T47D (cell line): ENCODE data around the gene NDUFS6.

Experiments
- DNase-seq, 2 experiments: peaks; one replicate each; pipeline versions ENCODE4 v3.0.0 to v3.0.0-alpha.2; 2011 to 2012; ENCODE audit warnings: low read depth in 1 of 2, low spot score in 1 of 2
- JUND ChIP-seq: IDR thresholded peaks from 2 replicates; pipeline ENCODE4 v1.6.1; 2012; ENCODE audit warnings: low read depth
- in situ Hi-C: cut with HindIII; loops from 2 replicates; pipeline ENCODE4 v1.10.0; 2016; ENCODE audit warnings: low sequenced_read_pairs, low pct_unique_long_range_greater_than_20kb

The NDUFS6 gene

DNA sequence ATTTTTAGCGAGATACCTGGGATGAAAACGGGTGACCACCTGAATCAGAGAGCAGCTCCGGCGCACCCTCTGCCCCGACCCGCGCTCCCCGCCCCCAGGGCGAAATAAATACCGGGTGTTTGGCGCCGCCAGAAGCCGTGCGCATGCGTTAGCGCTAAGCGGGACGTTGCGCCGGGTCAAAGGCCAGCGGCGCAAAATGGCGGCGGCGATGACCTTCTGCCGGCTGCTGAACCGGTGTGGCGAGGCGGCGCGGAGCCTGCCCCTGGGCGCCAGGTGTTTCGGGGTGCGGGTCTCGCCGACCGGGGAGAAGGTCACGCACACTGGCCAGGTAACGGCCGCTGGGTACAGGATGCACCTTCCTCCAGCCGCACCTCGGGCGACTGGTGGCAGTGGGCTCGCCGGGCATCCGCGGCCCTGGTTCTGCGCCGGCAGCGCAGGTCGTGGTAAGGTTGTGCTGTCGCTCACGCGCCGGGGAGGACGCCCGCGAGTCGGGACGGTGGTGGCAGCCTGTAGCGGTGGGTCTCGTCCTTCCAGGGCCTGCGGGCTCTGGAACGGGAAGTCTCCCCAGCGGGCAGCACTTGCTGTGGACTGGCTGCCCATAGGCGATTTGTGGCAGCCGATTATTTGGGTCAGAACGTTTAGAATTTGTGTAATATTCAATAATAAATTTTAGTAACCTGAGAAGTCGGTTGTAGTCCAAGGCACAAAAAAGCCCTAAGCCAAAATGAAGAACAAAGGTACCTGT, at the start of gene NDUFS6:
TSS of gene NDUFS6 (plus strand) at position 186 of the 745 bp plus-strand sequence. CDS start at position 197, 11 bp downstream.
- in situ Hi-C loops = no loop called here
- no peak for TF ChIP-seq JUND
- DNase-seq = peak; percentile 74 to 84

DNA sequence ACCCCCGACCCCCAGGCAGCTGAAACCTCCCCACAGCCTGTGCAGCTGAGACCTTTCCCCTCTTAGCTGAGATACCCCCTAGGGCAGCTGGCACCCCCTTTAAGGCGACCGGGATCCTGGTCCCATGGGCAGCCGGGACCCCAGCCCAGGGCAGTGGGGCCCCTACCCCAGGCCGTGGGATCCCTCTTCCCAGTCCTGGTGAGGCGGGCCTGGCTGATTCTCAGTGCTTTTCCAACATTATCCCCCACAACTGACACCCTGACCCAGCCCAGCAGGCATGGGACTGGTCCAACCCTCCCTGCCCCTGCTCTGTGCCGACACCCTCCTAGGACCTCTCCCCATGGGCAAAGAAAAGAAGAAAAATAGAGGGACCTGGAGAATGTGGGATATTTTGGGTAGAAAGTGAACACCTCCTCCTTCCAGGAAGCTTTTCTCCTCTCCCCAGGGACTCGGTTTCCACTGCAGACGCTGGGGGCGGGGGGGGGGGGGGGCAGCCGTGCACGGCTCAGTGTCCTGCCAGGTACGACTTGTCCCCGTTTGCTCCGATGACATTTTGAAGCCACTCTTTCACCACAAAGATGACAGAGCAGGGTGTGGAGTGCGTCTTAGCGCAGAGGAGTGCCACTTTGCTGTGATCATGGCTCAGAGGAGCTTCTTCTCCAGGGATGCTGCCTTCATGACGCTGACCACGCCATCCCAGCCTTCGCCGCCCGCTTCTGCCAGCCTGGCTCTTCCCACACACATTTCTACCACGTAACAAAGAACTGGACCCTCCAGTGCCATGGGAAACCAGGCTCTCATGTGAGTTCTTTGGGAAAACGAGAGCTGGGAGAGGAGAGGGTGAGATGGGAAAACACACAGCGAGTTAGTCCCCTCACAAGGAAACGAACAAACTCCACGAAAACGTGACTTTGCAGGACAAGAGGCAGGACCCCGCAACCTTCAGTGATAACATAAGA, 49.1 kb upstream of the NDUFS6 start:
- no peak for DNase-seq
- no peak for TF ChIP-seq JUND
- in situ Hi-C loops = no loop called here

DNA sequence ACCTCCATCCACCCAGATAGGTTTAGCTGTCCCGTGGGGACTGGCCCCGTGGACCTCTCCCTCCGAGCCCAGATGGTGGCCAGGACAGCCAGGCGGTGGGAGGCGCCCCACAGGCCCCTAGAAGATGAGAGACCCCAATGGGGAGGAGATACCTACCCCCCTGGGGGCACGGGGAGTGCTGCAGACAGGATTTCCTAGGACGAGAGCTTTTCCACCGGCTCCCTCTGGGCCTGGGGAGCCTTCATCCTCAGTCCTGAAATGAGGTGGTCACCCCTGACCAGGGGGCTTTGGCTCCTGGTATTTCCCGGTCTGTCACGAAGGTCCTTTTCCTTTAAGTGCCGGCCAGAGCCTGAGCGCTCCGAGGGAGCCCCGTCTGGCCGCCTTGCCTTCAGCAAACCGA, 48.3 kb upstream of the NDUFS6 start:
- in situ Hi-C loops = no loop called here
- no peak for TF ChIP-seq JUND
- DNase-seq = no peak

DNA sequence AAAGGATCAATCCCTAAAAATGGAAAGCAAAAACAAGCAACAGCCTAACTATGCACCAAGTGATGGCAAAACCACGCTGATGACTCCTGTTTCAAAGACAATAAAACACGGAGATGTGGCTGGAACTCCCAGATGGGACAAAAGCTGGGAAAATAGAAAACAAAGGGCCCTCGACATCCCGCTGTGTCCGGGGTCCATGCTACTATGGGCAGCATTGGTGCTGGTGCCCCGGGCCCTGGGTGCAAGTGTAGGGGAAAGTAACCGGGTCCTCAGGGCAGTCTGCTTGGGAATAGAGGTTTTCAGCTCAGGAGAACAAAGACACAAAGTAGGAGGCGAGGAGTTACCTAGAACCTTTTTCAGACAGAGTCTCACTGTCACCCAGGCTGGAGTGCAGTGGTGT, 47.7 kb upstream of the NDUFS6 start:
- TF ChIP-seq JUND = no peak
- no peak for DNase-seq
- in situ Hi-C loops = no loop called here

DNA sequence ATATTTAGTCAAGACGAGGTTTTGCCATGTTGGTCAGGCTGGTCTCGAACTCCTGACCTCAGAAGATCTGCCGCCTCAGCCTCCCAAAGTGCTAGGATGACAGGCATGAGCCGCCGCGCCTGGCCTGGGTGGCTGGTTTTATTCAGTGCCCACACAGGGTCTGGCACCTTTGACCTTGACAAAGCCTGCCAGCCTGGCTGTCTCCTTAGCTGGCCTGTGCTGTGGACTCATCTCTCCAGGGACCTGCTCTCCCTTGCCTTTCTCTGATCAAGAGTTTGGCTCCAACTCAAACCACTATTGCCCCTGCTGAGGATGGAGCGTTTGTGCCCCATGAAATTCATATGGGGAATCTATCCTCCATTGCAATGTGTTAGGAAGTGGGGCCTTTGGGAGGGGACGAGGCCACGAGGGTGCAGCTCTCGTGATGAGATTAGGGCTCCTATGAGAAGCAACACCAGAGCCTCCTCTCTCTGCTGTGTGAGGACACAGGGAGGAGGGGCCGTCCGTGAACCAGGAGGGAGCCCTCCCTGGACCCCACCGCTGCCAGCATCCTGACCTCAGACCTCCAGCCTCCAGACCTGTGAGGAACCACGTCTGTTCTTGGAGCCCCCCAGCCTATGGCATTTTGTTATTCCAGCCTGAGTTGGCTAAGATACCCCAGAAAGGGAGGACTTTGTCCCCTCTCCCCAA, 46.5 kb upstream of the NDUFS6 start:
- no peak for DNase-seq
- TF ChIP-seq JUND = no peak
- in situ Hi-C loops = no loop called here

DNA sequence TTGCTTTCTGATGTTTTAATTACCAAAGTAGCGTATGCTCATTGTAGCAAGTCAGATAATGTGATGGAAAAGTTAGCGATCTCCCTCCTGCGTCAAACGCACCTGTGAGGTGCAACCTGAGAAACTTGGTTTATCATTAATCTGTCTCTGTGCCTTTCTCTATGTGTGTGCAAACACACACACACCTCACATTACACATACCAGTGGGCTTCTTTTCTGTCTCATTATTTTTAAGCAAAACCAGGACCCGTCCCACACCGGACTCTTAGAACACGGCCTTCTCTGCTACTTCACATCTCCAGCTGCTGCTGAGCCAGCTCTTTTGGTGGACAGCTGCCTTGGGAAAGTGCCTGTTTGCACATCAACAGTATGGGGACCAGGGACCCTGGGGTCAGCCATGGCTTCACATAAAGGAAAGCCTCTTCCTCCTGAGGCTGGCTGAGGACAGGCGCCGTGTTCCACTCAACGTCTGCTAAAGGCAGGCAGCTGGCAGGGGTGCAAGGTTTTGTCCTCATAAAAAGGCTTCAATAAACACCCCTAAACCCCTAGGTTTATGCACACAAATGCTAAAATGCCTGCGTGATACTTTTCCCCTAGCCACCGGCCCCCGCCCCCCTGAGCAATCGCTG, 45.8 kb upstream of the NDUFS6 start:
- DNase-seq = no peak
- TF ChIP-seq JUND = no peak
- in situ Hi-C loops = no loop called here

DNA sequence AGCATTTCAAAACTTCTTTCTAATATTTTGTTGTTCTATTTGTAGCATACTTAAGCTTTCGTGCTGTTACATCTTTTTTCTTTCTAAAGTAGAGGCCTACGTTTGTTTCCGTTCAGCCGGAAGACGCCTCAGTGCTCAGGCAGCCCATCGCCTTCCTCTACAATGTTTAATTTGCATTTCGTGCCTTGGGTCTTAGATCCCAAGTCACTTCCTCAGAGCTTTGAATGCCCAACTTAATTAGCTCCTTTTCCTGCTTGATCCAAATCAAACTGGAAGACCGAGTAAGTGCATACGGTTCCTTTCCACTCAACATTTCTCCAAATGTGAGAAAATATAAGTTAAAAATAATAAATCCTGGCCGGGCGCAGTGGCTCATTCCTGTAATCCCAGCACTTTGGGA, 44.7 kb upstream of the NDUFS6 start:
- in situ Hi-C loops = no loop called here
- TF ChIP-seq JUND = no peak

DNA sequence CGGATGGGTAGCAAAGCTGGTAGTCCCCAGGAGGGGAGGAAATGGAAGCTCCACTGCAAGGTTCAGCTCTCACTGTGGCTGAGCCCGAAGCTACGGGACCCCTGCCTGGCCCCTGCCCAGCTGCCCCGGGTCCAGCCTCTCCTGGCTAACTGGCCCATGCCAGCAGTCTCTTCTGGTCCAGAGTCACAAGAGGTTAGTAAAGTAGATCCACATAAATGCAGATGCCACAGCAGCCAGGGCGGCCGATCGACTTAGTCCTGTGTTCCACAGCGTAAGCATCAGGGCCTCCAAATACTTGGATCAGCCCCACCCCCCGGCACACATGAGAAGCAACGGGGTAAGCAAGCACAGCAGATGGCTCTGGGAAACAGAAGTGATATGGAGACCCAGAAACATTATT, 43.7 kb upstream of the NDUFS6 start:
- no peak for DNase-seq
- TF ChIP-seq JUND = no peak
- in situ Hi-C loops = no loop called here

More for the DNA sequence above, 44.7 kb upstream of the NDUFS6 start:
- no peak for DNase-seq

DNA sequence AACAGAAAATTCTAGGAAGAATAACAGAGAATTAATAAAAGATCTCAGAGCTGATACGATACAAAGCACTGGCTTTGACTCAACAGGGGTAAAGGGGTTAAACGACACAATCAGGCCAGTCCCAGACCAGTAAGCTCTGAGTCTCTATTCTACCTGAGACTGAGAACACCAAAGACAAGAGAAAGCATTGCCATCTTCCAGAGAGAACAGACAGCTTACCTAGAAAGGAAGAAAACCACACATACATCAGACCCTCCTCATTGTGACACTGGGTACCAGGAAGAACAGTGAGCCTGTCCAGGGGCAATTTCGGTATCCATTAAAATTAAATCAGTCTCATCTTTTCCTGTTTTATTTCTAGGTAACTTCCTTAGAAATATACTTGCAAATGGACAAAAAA, 42.6 kb upstream of the NDUFS6 start:
- TF ChIP-seq JUND = no peak
- no peak for DNase-seq
- in situ Hi-C loops = no loop called here

DNA sequence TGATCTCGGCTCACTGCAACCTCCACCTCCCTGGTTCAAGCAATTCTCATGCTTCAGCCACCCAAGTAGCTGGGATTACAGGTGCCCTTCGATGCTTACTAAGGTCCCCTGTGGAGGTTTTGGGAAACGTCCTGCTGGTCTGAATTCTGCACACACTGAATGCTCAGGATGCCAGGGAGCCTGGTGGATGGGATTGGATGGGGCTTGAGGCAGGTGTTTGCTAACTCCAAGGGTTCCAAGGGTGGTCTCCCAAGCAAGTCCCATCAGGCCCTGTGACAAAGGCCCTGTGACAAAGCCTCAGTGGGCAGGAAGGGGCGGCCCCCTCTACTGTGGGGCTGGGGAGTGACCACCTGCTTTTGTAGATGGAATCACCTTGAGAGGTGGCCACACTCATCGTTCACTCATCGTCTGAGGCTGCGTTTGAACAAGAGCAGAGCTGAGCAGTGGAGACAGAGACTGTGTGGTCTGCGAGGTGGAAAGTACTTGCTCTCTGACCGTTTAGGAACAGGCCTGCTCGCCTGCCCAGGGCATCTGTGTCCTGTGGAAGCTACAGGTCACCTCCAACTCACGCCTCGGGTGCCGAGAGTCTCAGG, 41.7 kb upstream of the NDUFS6 start:
- TF ChIP-seq JUND = no peak
- in situ Hi-C loops = no loop called here
- DNase-seq = no peak

DNA sequence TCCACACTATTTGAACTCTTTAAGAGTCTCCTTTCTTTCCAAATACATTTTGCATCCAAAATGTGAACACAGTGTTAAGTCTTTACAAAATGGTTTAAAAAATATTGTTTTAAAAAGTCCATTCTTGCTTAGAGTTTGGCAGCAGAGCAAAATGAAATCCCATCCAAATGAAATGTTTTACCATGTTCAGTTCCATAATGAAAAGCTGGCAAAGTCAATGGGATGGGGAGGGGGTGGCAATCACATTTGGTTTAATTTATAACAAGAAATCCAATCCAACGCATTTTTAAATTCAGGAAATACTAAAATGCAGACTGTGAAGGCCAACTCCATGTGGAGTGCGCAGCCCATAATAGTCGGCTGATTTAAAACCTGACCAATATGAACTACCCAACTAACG, 41.0 kb upstream of the NDUFS6 start:
- in situ Hi-C loops = no loop called here
- TF ChIP-seq JUND = no peak
- no peak for DNase-seq
